Activated CD8-positive, alpha-beta memory T cell treated with anti-CD3 and anti-CD28 coated beads for 36 hours (primary cell): ENCODE measurements around the gene CTXN1. TPM values are rescaled to one million over a fixed set of nuclear protein-coding genes. Genes with fewer than 3 reads are reported as not detected.

Experiments
- CTCF ChIA-PET: fragments of 350-600 bp; sonication (Branson Sonifier 250); formaldehyde crosslinking; loops from one replicate; lab custom pipeline; 2021; ENCODE audit warnings: antibody characterized with exemption; lab: Charles Lee
- POLR2A ChIA-PET: fragments of 350-600 bp; sonication (Branson Sonifier 250); formaldehyde crosslinking; loops from one replicate; lab custom pipeline; 2021; ENCODE audit warnings: antibody characterized with exemption; lab: Charles Lee
- total RNA-seq, 2 experiments: library from RNA; stranded (reverse); gene quantifications; one replicate each; pipeline ENCODE4 v1.2.3, GENCODE V29; 2021

The CTXN1 gene
- total RNA-seq, 2 experiments from 2014 or later = 0.69 to 0.91 TPM

GRCh38 chr19:7919610-7920518 is 6.1 kb downstream of the CTXN1 start, which contains the start of gene SNAPC2:
SNAPC2 (plus strand) TSS chr19:7920338; CDS start chr19:7920367, 29 bp downstream.
- ChIA-PET POLR2A (interaction anchor here (0.6 to 2.1 kb wide), 6 partner anchors 16 to 86 kb away, joined by 3 to 14 read pairs (median 6); partner anchors contain the start of genes ELAVL1, MAP2K7 and TIMM44), CTCF (interaction anchor here (0.6 to 4.9 kb wide), 5 partner anchors 16 to 912 kb away, joined by 3 to 24 read pairs (median 5); partner anchors contain the start of genes MAP2K7 and TIMM44)

- CTCF ChIA-PET = interaction anchor here (0.6 to 4.9 kb wide), 9 partner anchors 10 to 913 kb away, joined by 3 to 24 read pairs (median 5); partner anchors contain the start of genes ELAVL1, MAP2K7 and TIMM44
These were observed 7.1 kb downstream of the CTXN1 start for GRCh38 chr19:7918615-7919421.

GRCh38 chr19:7918062-7918614 is 7.8 kb downstream of the CTXN1 start:
- ChIA-PET POLR2A (interaction anchor here (0.6 kb wide), 1 partner anchor 137 kb away, joined by 3 read pairs; no protein-coding TSS in a partner anchor), CTCF (interaction anchor here (0.8 to 4.9 kb wide), 7 partner anchors 10 to 91 kb away, joined by 3 to 24 read pairs (median 4); partner anchors contain the start of genes ELAVL1, MAP2K7 and TIMM44)

More at GRCh38 chr19:7918615-7919421, 7.1 kb downstream of the CTXN1 start:
- POLR2A ChIA-PET = interaction anchor here (0.6 to 0.7 kb wide), 2 partner anchors 25 to 350 kb away, joined by 3 to 4 read pairs; partner anchors contain the start of gene TIMM44

GRCh38 chr19:7917267-7918061 is 8.5 kb downstream of the CTXN1 start:
- ChIA-PET POLR2A (interaction anchor here (0.6 kb wide), 1 partner anchor 137 kb away, joined by 3 read pairs; no protein-coding TSS in a partner anchor), CTCF (interaction anchor here (0.8 to 4.9 kb wide), 7 partner anchors 9 to 91 kb away, joined by 3 to 24 read pairs (median 4); partner anchors contain the start of genes ELAVL1, MAP2K7 and TIMM44)

GRCh38 chr19:7916955-7917266 is 9.0 kb downstream of the CTXN1 start:
- POLR2A ChIA-PET = no interaction called here

GRCh38 chr19:7916103-7916954 is 9.6 kb downstream of the CTXN1 start:
- POLR2A ChIA-PET = interaction anchor here (0.6 kb wide), 2 partner anchors 312 to 847 kb away, joined by 3 to 4 read pairs; partner anchors contain the start of gene ZNF557
- CTCF ChIA-PET = interaction anchor here (0.9 to 4.9 kb wide), 5 partner anchors 8 to 28 kb away, joined by 3 to 24 read pairs (median 8); partner anchors contain the start of genes MAP2K7 and TIMM44

More at GRCh38 chr19:7916955-7917266, 9.0 kb downstream of the CTXN1 start:
- CTCF ChIA-PET = interaction anchor here (1.0 to 4.9 kb wide), 5 partner anchors 9 to 90 kb away, joined by 3 to 24 read pairs (median 8); partner anchors contain the start of genes MAP2K7 and TIMM44

GRCh38 chr19:7915250-7916102 is 10.5 kb downstream of the CTXN1 start:
- ChIA-PET CTCF (interaction anchor here (0.8 to 4.9 kb wide), 4 partner anchors 12 to 54 kb away, joined by 3 to 24 read pairs (median 4); partner anchors contain the start of gene MAP2K7), POLR2A (interaction anchor here (0.6 kb wide), 2 partner anchors 311 to 846 kb away, joined by 3 to 4 read pairs; partner anchors contain the start of gene ZNF557)

- ChIA-PET CTCF (interaction anchor here (0.8 kb wide), 1 partner anchor 54 kb away, joined by 3 read pairs; no protein-coding TSS in a partner anchor), POLR2A (interaction anchor here (1.0 kb wide), 1 partner anchor 46 kb away, joined by 4 read pairs; no protein-coding TSS in a partner anchor)
These were observed 11.3 kb downstream of the CTXN1 start, which contains the start of gene TGFBR3L for GRCh38 chr19:7914598-7915045. TGFBR3L (plus strand) TSS chr19:7914830.

- CTCF ChIA-PET = no interaction called here
- POLR2A ChIA-PET = interaction anchor here (1.0 kb wide), 1 partner anchor 45 kb away, joined by 4 read pairs; no protein-coding TSS in a partner anchor
These were observed 11.8 kb downstream of the CTXN1 start for GRCh38 chr19:7914099-7914498.

GRCh38 chr19:7913652-7914051 is 12.3 kb downstream of the CTXN1 start:
- POLR2A ChIA-PET = no interaction called here
- CTCF ChIA-PET = interaction anchor here (0.7 kb wide), 1 partner anchor 16 kb away, joined by 3 read pairs; no protein-coding TSS in a partner anchor

GRCh38 chr19:7912697-7913564 is 13.0 kb downstream of the CTXN1 start:
- POLR2A ChIA-PET = no interaction called here

GRCh38 chr19:7912144-7912696 is 13.7 kb downstream of the CTXN1 start:
- ChIA-PET POLR2A (no interaction called here), CTCF (interaction anchor here (1.0 kb wide), 1 partner anchor 10 kb away, joined by 3 read pairs; no protein-coding TSS in a partner anchor)

More at GRCh38 chr19:7912697-7913564, 13.0 kb downstream of the CTXN1 start:
- CTCF ChIA-PET = interaction anchor here (0.7 kb wide), 1 partner anchor 17 kb away, joined by 3 read pairs; no protein-coding TSS in a partner anchor

GRCh38 chr19:7911508-7912143 is 14.3 kb downstream of the CTXN1 start:
- POLR2A ChIA-PET = no interaction called here
- CTCF ChIA-PET = interaction anchor here (1.0 kb wide), 1 partner anchor 9 kb away, joined by 3 read pairs; no protein-coding TSS in a partner anchor
